Bone marrow (tissue), 2 donors: ENCODE data around the gene MYH10.

Source experiments
- DNase-seq, 2 donors: peaks; one replicate each; lab custom pipeline; 2025; lab: John Stamatoyannopoulos, UW

The MYH10 gene

DNA sequence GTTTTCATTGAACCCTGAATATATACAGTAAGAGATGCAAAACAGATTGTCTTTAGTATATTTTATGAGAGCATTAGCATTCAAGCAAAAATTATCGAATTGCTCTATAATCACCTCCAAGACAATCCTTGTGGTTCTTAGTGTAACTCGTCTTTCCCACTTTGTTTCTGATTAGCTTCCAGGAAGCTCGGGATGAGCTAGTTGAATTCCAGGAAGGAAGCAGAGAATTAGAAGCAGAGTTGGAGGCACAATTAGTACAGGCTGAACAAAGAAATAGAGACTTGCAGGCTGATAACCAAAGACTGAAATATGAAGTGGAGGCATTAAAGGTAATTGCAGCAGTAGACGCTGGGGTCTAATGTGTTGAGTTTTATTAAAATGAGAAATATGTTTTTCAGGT lies 185.0 kb downstream of the MYH10 start:
- DNase-seq, result no peak

DNA sequence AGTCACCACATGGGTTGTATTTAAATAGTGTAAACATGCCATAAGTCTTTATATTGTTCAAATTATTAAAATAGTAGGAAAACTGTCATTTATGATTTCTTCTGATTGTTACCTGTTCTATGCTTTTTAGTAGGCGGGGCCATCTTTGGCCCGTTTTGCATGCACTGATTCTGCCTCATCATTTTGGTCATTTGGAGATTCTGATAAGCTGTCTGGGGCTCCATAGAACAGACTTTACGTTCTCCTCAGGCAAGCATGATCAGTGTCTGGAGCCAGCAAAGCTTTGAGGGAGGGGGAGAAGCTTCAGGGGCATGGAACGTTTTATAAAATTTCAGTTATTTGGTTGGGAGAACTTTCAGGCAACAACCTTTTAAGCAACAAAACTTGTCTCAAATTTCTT lies 186.0 kb downstream of the MYH10 start:
- no peak for DNase-seq

DNA sequence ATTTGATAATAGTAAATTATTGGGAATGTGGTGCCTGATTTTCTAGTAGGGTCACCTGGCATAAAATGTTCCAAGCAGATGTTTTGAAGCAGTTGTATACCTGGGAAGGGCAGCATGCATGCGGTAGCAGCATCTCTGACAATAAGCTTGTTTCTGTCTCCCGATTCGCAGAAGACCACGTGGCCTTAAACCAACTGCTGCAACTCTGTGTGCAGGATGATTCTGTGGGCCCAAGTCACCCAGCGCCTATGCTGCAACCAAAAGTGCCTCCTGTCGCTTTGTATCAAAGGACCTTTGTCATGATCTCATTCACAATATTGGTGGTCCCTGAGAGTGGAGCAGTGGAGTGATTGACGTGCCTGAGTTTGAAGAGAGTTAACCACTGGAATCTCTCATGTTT lies 186.8 kb downstream of the MYH10 start:
- DNase-seq, result no peak

DNA sequence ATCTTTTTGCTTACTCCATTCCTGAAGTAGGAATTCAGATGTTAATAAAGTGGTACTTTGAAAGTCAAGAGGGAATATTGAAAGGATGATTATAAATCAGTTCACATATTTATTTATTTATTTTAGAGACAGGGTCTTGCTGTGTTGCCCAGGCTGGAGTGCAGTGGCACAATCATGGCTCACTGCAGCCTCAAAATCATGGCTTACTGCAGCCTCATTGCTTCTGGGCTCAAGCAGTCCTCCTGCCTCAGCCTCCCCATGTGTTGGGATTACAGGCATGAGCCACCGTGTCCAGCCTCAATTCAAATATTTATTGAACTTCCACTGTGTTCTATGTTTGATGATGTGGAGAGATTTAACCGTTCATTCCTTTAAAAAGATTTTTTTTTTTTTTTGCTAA lies 188.2 kb downstream of the MYH10 start:
- DNase-seq, result no peak

DNA sequence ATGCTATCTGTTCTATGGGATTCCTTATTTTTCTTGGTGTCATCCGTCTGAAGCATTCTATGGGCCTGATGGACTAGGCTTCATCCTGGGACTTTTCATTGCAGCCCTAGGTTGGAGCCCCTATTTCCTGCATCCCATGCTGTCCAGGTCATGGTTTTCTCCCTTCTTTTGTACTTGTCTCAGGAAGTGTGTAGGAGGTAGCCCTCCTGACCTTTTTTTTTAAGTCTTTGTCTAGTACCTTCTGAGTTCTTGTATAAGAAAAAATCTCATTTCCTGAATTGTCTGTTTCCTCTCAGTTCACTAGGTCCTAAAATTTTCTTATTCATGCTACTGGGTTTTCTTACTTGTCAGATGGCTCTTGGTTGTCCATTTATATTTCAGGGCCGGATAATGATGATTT lies 188.8 kb downstream of the MYH10 start:
- DNase-seq, result no peak

DNA sequence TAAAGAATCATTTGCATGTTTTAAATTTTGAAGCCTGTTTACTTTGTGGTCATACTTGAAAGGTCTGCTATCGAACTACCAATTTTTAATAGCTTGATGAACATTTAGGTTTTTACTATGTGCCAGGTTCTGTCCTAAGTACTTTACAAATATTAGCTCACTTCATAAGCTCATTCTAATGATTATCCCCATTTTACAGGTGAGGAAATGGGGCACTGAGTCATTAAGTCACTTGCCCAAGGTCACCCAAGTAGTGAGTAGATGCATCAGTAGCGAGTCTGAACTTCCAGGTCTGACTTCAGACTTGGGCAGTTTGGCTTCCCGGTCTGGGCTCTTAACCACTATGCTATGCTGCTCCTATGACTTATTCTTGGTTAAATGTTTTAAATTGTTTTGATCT lies 190.8 kb downstream of the MYH10 start:
- no peak for DNase-seq

DNA sequence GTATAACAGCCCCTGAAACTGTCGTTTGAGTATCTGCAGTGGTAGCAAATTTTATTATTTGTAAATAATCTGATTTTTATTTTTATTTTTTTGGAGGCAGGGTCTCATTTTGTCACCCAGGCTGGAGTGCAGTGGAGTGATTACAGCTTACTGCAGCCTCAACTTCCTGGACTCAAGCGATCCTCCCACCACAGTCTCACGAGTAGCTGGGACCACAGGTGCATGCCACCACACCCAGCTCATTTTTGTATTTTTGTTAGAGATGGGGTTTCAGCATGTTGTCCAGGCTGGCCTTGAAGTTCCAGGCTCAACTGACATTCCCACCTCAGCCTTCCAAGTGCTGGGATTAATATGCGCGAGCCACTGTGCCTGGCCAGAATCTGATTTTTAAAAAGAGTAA lies 192.1 kb downstream of the MYH10 start:
- DNase-seq, result no peak

DNA sequence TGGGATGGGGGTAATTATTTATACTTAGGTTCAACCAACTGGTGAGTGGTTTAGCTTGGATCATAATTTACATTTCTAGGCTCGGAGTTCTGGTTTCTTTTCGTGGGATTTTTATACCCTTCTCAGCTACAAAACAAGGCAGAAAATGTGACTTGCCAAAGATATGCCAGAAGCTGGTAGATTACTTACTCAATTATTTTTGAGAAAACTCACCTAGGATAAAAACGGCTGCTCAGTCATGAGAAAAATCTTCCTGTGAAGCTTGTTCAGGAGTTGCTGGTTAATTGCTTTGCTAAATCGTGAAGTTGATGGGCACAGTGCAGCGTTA lies 193.7 kb downstream of the MYH10 start:
- no peak for DNase-seq

DNA sequence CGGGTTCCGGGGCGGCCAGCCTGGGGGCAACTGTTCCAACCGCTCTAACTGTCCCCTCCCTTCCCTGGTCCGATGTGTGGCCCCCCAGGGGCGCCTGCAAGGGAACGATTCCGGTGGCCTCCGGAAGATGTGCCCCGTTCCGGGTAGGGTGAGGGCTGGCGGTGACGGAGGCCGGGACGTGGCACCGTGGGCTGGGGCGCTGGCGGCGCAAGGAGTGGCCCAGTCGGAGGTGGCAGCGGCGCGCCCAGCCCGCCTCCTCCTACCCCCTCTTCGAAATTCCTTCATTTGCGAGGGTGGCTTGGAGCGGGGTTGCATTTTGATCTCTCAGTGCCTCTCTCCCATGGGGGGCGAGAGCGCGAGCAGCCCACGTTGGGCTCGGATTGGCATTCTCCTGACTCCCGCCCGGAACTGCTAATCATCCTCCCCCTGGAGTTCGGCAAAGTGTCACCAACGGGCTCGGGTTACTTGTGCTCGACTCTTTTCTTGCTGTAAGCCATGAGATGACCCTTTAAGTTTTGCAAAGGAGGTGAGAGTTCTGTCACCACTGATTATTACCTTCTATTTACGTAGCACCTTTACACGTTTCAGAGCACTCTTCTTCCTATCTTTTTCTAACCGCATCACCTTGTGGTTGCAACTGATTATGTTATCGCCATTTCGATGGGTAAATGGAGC lies 194.2 kb downstream of the MYH10 start:
- peak; percentile 21 to 79 for DNase-seq

DNA sequence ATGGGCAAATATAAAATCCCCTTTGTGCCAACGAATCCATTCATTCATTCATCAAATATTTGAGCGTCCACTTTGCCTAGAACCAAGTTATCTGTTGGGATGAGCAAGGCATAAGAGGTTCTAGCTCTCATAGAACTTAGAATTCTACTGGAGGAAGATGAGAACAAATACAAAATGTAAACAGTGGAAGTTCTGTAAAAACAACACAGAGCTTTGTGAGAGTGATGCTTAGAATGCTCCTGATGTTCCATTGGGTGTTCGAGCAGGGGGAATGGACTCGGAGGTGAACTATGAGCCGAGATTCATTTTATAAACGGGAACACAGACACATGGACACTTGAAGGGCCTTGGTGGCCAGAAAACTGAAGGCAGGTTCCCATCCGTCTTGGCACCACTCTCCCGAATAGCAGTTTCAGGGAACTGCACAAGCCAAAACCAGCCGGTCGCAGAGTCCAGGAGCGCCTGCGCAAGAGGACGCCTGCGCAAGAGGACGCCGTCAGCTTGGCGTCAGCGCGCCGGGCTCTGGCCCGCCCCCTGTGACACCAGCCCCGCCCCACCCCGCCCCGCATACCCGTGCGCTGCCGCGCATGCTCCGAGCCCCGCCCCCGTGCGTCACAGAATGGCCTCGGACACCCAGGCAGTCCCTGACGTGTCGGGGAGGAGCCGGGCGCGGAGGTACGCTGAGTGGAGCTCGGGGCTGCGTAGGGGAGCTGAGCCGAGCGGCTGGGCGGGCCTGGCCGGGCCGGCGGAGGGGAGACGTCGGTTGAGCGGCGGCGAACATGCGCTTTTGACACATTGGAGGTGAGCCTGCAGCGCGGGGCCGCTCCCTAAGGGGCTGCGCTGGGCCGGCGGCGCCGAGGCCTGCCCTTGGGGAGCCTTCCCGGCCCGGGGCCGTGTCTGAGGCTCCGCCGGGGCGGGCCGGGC lies 195.0 kb downstream of the MYH10 start, which contains the start of gene NDEL1:
TSS of gene NDEL1 (plus strand) at position 640 of the 924 bp plus-strand sequence. CDS start 8,388 bp downstream, outside the sequence.
- DNase-seq, result peak; percentile 90 to 95

DNA sequence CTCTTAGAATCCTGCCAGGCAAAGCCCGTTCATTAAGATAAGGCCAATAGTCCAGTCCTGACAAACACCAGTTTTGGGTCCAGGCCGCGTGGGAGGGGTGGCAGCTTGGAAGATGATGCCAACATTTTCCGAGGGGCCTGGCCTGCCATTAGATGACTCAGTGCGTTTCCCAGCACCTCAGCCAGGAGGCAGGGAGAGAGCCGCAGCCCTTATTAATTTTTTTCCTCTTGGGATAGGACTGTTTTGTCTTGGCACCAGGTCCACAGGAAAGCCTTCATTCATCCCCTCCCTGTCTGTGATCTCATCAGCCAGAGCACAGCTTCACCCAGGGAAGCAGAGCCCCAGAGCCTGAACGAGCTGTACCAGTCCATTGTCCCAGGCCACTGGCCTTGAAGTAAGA lies 199.6 kb downstream of the MYH10 start:
- no peak for DNase-seq

DNA sequence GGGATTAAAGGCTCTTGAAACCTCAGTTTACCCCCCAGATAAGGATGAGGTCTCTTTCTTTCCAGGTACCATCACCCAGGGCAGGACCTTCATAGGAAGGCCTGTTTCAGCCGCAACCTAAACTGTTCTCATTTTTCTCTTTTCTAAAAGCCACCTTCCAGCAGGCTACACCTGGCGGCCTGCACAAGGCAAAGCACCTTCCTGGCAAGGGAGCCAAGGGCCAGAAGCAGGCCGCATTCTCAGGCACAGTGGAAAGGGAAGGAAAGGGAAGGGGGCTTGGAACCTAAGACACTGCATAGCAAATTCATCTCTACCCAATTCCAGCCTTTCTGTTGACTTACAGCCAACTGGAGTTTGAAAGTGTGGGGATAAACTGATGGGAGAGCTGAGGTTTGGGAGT lies 203.7 kb downstream of the MYH10 start:
- DNase-seq, result no peak

DNA sequence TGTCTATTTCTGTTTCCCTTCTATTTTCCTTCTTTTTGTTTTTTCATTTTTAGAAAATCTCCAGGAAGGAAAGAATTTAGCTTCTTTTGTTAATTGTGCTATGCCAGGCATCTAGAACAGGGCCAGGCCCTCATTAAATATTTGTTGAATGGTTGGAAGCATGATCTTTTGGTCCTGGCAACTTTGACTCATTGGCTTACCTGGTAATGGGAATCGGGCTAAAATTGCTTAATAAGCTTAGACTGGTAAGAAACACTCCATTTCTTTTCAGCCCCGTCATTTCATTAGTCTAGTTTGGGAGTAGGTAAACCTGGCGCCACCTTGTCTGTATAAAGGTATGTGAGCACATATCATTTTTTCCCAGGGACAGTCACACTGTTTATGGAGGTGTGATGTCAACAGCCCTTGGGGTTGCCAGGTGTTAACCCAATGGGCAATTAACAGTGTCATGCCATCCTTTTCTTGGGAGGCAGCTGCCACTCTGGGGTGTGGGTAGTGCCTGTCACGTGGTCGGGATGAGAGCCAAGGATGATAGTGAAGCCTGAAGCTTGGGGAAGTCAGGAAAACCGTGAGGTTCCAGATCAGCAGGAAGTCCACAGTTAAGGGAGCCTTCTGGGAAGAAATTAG lies 204.3 kb downstream of the MYH10 start:
- DNase-seq, result no peak
